ENCODE measurements around the gene GLB1L2.

GLB1L2 gene

GRCh38 chr11:134406264-134407185, 74.7 kb downstream of the GLB1L2 start:
- no peak for TF ChIP-seq CTCF (IDR thresholded peaks at IDR 0.05; ENCODE audit: low read depth, low read length)
- H3K4me3 ChIP-seq (replicated peaks in 1 of 2; ENCODE audit: low read depth in 2 of 2, low read length in 2 of 2), result no peak overlapping the region
- DNase-seq (ENCODE audit: low read depth in 2 of 2), result no peak

- no peak for DNase-seq (ENCODE audit: low read depth in 2 of 2)
- H3K4me3 ChIP-seq (replicated peaks in 1 of 2; ENCODE audit: low read depth in 2 of 2, low read length in 2 of 2), result no peak overlapping the region
- no peak for TF ChIP-seq CTCF (IDR thresholded peaks at IDR 0.05; ENCODE audit: low read depth, low read length)
These were observed 75.6 kb downstream of the GLB1L2 start for GRCh38 chr11:134407321-134407828.

DNA sequence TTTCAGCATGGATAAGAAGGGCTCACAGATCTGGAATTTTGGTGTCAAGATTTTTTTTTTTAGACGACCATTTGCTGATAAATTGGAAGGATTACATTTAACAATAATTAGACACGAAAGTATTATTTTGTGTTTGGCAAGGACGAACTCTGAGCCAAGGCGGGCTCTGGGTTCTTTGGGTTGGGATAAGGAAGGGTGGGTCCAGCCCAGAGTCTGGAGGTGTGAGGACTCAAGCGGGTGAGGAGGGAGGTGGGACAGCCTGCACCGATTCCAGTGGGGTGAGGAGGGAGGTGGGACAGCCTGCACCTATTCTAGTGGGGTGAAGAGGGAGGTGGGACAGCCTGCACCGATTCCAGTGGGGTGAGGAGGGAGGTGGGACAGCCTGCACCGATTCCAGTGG, 76.1 kb downstream of the GLB1L2 start:
- no peak for TF ChIP-seq CTCF (IDR thresholded peaks at IDR 0.05; ENCODE audit: low read depth, low read length)

GRCh38 chr11:134409552-134410429, 78.0 kb downstream of the GLB1L2 start:
- TF ChIP-seq CTCF (IDR thresholded peaks at IDR 0.05; ENCODE audit: low read depth, low read length), result no peak
- H3K4me3 ChIP-seq (replicated peaks in 1 of 2; ENCODE audit: low read depth in 2 of 2, low read length in 2 of 2), result no peak overlapping the region
- no peak for DNase-seq (ENCODE audit: low read depth in 2 of 2)

More for the DNA sequence above, 76.1 kb downstream of the GLB1L2 start:
- H3K4me3 ChIP-seq (replicated peaks in 1 of 2; ENCODE audit: low read depth in 2 of 2, low read length in 2 of 2), result no peak overlapping the region
- no peak for DNase-seq (ENCODE audit: low read depth in 2 of 2)

- no peak for TF ChIP-seq CTCF (IDR thresholded peaks at IDR 0.05; ENCODE audit: low read depth, low read length)
- no peak for DNase-seq (ENCODE audit: low read depth in 2 of 2)
- H3K4me3 ChIP-seq (replicated peaks in 1 of 2; ENCODE audit: low read depth in 2 of 2, low read length in 2 of 2), result no peak overlapping the region
These were observed 79.0 kb downstream of the GLB1L2 start for GRCh38 chr11:134410766-134411165.

GRCh38 chr11:134412203-134413042, 80.6 kb downstream of the GLB1L2 start, which contains the start of gene B3GAT1:
TSS of gene B3GAT1 (minus strand) at chr11:134412242. CDS start at chr11:134387659, 24,583 bp downstream.
- TF ChIP-seq CTCF (IDR thresholded peaks at IDR 0.05; ENCODE audit: low read depth, low read length), result no peak
- DNase-seq (ENCODE audit: low read depth in 2 of 2), result no peak
- H3K4me3 ChIP-seq (replicated peaks in 1 of 2; ENCODE audit: low read depth in 2 of 2, low read length in 2 of 2), result peak within 1 kb of the TSS in 1 of 2 donors; percentile 37

All from cardiac fibroblast (primary cell).